Central memory CD8-positive, alpha-beta T cell (primary cell): ENCODE data around the gene PLXND1.

ENCODE experiments used
- ATAC-seq: fragments of 150-1000 bp; cut with Tn5 transposase; replicated peaks from 2 replicates; pipeline ENCODE4 v1.10.0; 2022; ENCODE audit warnings: mild to moderate bottlenecking, moderate FRiP score, moderate number of reproducible peaks; ENCODE audit not compliant: poor library complexity, severe bottlenecking; ENCODE audit errors: extremely low read depth
- DNase-seq, 2 donors: peaks; one replicate each; pipeline ENCODE4 v3.0.0; 2021; ENCODE audit warnings: low spot score in 2 of 2
- H3K27ac Mint-ChIP-seq: one replicate; pipeline ENCODE4 v1.8.0; 2022; ENCODE audit warnings: low read depth, mild to moderate bottlenecking, moderate library complexity, mixed read lengths
- H3K27me3 Mint-ChIP-seq: one replicate; pipeline ENCODE4 v1.8.0; 2022; ENCODE audit warnings: mixed read lengths
- H3K36me3 Mint-ChIP-seq: one replicate; pipeline ENCODE4 v1.8.0; 2022; ENCODE audit warnings: mild to moderate bottlenecking, moderate library complexity, mixed read lengths; ENCODE audit not compliant: insufficient read depth
- H3K4me1 Mint-ChIP-seq: one replicate; pipeline ENCODE4 v1.8.0; 2022; ENCODE audit warnings: mixed read lengths
- H3K4me3 Mint-ChIP-seq: one replicate; pipeline ENCODE4 v1.8.0; 2022; ENCODE audit warnings: mild to moderate bottlenecking, moderate library complexity, mixed read lengths
- H3K9me3 Mint-ChIP-seq: one replicate; pipeline ENCODE4 v1.8.0; 2022; ENCODE audit warnings: mixed read lengths

Gene PLXND1

DNA sequence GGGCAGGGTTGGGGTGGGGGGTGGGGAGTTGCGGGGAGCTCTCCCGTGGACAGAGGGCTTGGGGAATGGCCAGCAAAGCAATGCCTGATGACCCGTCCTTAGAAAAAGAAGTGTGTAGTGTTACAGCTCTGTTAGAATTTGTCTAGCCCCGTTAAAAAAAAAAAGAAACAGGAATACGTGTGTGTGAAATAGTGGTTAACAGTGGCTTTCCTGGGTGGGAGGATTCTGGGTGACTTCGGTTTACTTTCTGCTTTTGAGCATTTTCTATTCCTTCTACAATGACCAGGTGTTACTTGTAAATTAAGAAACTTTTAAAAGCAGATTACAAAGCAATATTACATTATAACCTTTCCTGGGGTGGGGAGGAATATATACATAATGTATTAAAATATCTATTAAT lies 38.5 kb downstream of the PLXND1 start:
- Mint-ChIP-seq H3K27ac (peak overlapping the region; percentile 75), H3K4me3 (peak overlapping the region; percentile 26), H3K9me3 (no peaks in the 10 kb centered on the region), H3K36me3 (peaks cover 9% of the 10 kb centered on the region), H3K4me1 (peaks cover 45% of the 10 kb centered on the region), H3K27me3 (no peaks in the 10 kb centered on the region)
- peak; percentile 62 for ATAC-seq
- no peak for DNase-seq

DNA sequence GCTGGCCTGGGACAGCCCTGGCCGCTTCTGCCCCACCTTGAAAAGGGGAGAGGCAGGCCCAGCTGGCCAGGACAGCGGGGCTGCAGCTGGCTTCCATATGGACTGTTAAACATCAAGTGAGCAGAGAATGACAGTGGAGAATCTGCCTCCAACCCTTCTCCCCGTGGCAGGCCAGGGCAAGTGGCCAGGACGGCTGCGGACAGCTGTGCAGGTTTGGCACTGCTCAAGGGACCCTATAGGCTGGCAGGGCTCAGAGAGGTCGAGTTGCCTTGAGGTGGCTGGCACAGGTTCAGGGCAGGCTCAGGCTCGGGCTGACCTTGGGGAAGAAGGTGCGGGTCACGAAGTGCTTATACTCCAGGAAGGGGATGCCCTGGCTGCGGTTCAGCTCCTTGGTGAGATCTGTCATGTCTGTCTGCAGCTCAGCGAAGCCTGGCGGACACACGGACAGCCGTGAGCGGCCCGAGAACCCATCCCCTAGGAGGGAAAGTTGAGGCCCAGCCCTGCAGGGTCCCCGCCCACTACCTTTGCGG lies 39.2 kb downstream of the PLXND1 start:
- Mint-ChIP-seq H3K27ac (peak overlapping the region; percentile 66), H3K4me1 (peaks cover 43% of the 10 kb centered on the region), H3K36me3 (peaks cover 9% of the 10 kb centered on the region), H3K9me3 (no peaks in the 10 kb centered on the region), H3K27me3 (no peaks in the 10 kb centered on the region), H3K4me3 (peak overlapping the region; percentile 16)
- DNase-seq (no peak), ATAC-seq (no peak)

DNA sequence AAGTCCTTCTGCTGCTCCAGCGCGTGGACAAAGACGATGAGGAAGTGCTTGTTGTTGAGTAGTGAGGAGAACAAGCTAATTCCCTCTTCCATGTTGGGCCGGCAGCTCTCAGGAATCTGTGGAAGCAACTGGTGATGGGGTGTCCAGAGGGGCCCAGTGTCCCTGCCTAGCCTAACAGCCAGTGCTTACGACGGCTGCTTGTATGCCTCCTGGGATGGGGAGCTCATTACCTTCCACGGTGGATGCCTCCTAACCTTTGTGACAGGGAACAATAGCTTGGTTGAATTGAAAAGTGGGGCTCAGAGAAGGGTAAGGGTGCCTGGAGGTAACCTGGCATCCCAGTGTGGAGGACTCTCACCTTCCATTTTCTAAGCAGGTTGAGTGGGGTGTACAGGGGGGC lies 40.6 kb downstream of the PLXND1 start:
- Mint-ChIP-seq H3K9me3 (no peaks in the 10 kb centered on the region), H3K4me3 (no peak overlapping the region), H3K27me3 (no peaks in the 10 kb centered on the region), H3K4me1 (peaks cover 38% of the 10 kb centered on the region), H3K36me3 (peaks cover 5% of the 10 kb centered on the region), H3K27ac (peak overlapping the region; percentile 66)
- DNase-seq, result no peak
- no peak for ATAC-seq

- Mint-ChIP-seq H3K36me3 (peaks cover 5% of the 10 kb centered on the region), H3K27ac (no peak overlapping the region), H3K9me3 (no peaks in the 10 kb centered on the region), H3K4me3 (no peak overlapping the region), H3K4me1 (peaks cover 42% of the 10 kb centered on the region), H3K27me3 (no peaks in the 10 kb centered on the region)
- ATAC-seq, result no peak
- no peak for DNase-seq
Observed at GRCh38 chr3:129564981-129565644, 41.4 kb downstream of the PLXND1 start.

GRCh38 chr3:129563850-129564535 lies 42.5 kb downstream of the PLXND1 start:
- no peak for DNase-seq
- Mint-ChIP-seq H3K27ac (no peak overlapping the region), H3K27me3 (no peaks in the 10 kb centered on the region), H3K36me3 (peaks cover 3% of the 10 kb centered on the region), H3K4me1 (peaks cover 30% of the 10 kb centered on the region), H3K4me3 (no peak overlapping the region), H3K9me3 (no peaks in the 10 kb centered on the region)
- ATAC-seq, result no peak

DNA sequence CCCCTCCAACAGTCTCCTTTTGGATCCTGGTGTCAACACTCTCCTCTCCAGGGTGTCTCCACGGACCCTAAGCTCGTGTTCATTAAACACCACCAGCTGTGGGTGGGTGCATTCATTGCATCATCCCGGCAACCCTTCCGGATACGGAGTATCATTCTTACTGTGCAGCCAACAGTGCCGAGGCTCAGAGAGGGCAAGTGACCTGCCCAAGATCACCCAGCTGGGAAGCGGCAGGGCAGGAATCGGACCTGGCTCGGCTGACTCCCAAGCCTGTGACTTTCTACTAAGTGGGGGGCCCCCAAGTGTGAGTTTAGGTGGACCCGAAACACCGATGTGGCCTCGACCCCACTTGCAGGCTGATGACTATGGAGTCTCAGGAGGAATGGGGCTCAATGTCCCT lies 43.1 kb downstream of the PLXND1 start:
- Mint-ChIP-seq H3K27me3 (no peaks in the 10 kb centered on the region), H3K9me3 (no peaks in the 10 kb centered on the region), H3K4me3 (no peak overlapping the region), H3K36me3 (peaks cover 3% of the 10 kb centered on the region), H3K27ac (no peak overlapping the region), H3K4me1 (peaks cover 28% of the 10 kb centered on the region)
- no peak for DNase-seq
- no peak for ATAC-seq

- DNase-seq (no peak), ATAC-seq (no peak)
- H3K9me3 Mint-ChIP-seq, result no peaks in the 10 kb centered on the region
- H3K27me3 Mint-ChIP-seq, result no peaks in the 10 kb centered on the region
- H3K4me3 Mint-ChIP-seq, result no peak overlapping the region
- no peak overlapping the region for H3K27ac Mint-ChIP-seq
- peaks cover 29% of the 10 kb centered on the region for H3K4me1 Mint-ChIP-seq
- H3K36me3 Mint-ChIP-seq, result peaks cover 5% of the 10 kb centered on the region
Observed at GRCh38 chr3:129562803-129563202, 43.7 kb downstream of the PLXND1 start.

DNA sequence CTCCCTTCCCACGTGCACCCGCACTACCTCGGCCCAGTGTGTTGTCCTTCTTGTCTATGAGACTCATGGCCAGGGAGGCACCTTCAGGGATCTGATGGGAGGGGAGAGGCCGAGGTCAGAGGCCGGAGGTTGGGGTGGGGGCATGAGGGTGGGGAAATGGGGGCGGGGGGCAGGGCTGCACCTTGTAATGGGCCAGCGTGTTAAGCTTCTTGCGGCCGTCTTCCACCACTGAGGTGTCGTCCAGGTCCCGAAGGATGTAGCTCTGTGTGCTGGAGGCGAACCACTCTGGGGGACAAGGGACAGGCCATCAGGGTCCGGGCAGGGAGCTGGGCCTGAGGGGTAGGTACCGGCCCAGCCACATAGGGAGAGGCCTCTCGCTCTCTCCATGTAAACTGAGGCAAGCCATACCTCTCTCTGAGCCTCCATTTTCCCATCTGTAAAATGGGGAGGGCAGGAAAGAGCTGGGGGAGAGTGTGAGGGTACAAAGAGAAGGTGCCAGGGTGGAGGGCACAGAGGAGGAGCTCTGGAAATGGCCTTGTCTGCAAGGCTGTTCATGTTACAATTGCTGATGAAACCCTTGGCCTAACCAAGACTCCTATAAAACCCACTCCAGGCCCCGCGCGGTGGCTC lies 44.7 kb downstream of the PLXND1 start:
- H3K4me3 Mint-ChIP-seq, result no peak overlapping the region
- H3K9me3 Mint-ChIP-seq, result no peaks in the 10 kb centered on the region
- H3K27me3 Mint-ChIP-seq, result no peaks in the 10 kb centered on the region
- DNase-seq (no peak), ATAC-seq (no peak)
- H3K4me1 Mint-ChIP-seq, result peaks cover 26% of the 10 kb centered on the region
- H3K36me3 Mint-ChIP-seq, result peaks cover 9% of the 10 kb centered on the region
- no peak overlapping the region for H3K27ac Mint-ChIP-seq

DNA sequence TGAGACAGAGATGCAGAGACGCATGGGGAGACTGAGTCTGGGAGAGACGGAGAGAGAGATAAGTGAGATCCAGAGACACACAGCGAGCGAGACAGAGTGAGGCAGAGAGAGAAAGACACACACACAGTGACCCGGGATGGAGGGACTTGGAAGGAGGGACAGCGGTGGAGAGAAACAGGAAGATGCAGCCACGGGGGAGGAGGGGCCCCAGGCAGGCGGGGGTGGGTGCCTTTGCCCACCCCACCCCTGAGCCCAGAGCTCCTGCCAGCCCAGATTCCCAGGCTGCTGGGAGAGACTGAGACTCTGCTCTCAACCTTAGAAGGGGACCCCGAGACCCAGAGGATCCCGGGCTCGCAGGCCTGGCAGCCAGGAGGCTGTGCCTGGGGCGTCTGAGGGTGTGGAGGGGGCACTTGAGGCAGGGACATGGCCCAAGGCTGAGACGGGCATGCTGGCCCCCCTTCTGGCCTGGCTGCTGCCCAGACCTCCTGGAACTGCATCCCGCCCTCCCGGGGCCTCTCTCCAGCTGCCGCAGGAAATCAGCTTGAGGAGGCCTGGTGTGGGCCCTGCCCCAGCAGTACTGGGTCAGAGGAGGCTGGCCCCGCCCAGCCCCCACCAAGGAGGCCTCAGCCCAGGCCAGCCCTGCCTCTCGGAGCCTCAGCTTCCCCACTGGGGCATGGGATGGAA lies 45.4 kb downstream of the PLXND1 start:
- no peaks in the 10 kb centered on the region for H3K9me3 Mint-ChIP-seq
- ATAC-seq (no peak), DNase-seq (no peak)
- H3K36me3 Mint-ChIP-seq, result peaks cover 11% of the 10 kb centered on the region
- peak overlapping the region; percentile 67 for H3K27ac Mint-ChIP-seq
- H3K4me3 Mint-ChIP-seq, result no peak overlapping the region
- H3K27me3 Mint-ChIP-seq, result no peaks in the 10 kb centered on the region
- H3K4me1 Mint-ChIP-seq, result peaks cover 19% of the 10 kb centered on the region

DNA sequence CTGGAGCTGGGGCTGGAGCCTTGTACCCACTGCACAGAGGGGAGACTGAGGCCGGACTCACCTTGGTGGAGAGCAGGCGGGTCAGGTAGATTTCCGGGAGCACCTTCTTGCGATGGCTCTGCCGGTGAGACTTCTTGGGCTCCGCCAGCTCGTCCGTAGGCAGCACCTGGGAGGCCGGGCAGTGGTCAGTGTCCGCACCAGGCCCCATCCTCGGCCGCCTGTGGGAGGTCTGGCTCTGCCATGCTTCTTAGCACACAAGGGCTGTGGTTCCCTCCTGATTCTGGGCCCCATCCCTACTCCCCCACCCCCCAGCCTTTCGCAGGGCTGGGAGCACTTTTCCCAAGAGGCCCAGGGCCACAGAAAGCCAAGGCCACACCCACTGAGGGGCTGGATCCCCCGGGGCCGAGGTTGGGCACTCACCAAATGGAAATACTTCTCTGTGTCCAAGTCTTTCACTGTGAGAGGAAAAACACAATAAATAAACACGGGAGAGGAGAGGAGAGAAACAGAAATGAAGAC lies 46.1 kb downstream of the PLXND1 start:
- no peak overlapping the region for H3K4me3 Mint-ChIP-seq
- H3K27me3 Mint-ChIP-seq, result no peaks in the 10 kb centered on the region
- peaks cover 19% of the 10 kb centered on the region for H3K4me1 Mint-ChIP-seq
- DNase-seq (no peak), ATAC-seq (no peak)
- H3K9me3 Mint-ChIP-seq, result no peaks in the 10 kb centered on the region
- H3K27ac Mint-ChIP-seq, result peak overlapping the region; percentile 67
- peaks cover 12% of the 10 kb centered on the region for H3K36me3 Mint-ChIP-seq

GRCh38 chr3:129559565-129560079 lies 46.9 kb downstream of the PLXND1 start:
- no peak overlapping the region for H3K27ac Mint-ChIP-seq
- H3K4me1 Mint-ChIP-seq, result peaks cover 19% of the 10 kb centered on the region
- DNase-seq (no peak), ATAC-seq (no peak)
- peaks cover 13% of the 10 kb centered on the region for H3K36me3 Mint-ChIP-seq
- no peaks in the 10 kb centered on the region for H3K9me3 Mint-ChIP-seq
- no peak overlapping the region for H3K4me3 Mint-ChIP-seq
- no peaks in the 10 kb centered on the region for H3K27me3 Mint-ChIP-seq
